ENCODE results near the gene SCN8A. TPM values are rescaled to one million over a fixed set of nuclear protein-coding genes. Genes with fewer than 3 reads are reported as not detected.
"Not testable (repeated sequence)": the region's sequence is repeated elsewhere in the genome, so short reads cannot be mapped to it uniquely, and the experiment has no call there.

The SCN8A gene
- polyA plus RNA-seq, 1 donor: 0.25 TPM

GRCh38 chr12:51773145-51773869 lies 182.3 kb downstream of the SCN8A start:
- no peak for DNase-seq

GRCh38 chr12:51774933-51775332 lies 183.9 kb downstream of the SCN8A start:
- no peak for DNase-seq

GRCh38 chr12:51777457-51777856 lies 186.4 kb downstream of the SCN8A start:
- DNase-seq: no peak

GRCh38 chr12:51777973-51778372 lies 186.9 kb downstream of the SCN8A start:
- no peak for DNase-seq

GRCh38 chr12:51779876-51780275 lies 188.8 kb downstream of the SCN8A start:
- no peak for DNase-seq

GRCh38 chr12:51784688-51785087 lies 193.7 kb downstream of the SCN8A start:
- DNase-seq: no peak

GRCh38 chr12:51785906-51786305 lies 194.9 kb downstream of the SCN8A start:
- DNase-seq: no peak

GRCh38 chr12:51788876-51789275 lies 197.8 kb downstream of the SCN8A start:
- no peak for DNase-seq

GRCh38 chr12:51792417-51792816 lies 201.4 kb downstream of the SCN8A start:
- DNase-seq: no peak

GRCh38 chr12:51793201-51793600 lies 202.2 kb downstream of the SCN8A start:
- DNase-seq: no peak

GRCh38 chr12:51797301-51797700 lies 206.3 kb downstream of the SCN8A start:
- DNase-seq: no peak

- not testable (repeated sequence) for DNase-seq
Observed at GRCh38 chr12:51798051-51798450, 207.0 kb downstream of the SCN8A start.

GRCh38 chr12:51798501-51798900 lies 207.5 kb downstream of the SCN8A start:
- DNase-seq: no peak

- no peak for DNase-seq
Observed at GRCh38 chr12:51801027-51801426, 210.0 kb downstream of the SCN8A start.

GRCh38 chr12:51806896-51807295 lies 215.9 kb downstream of the SCN8A start:
- no peak for DNase-seq

GRCh38 chr12:51809193-51809592 lies 218.2 kb downstream of the SCN8A start:
- DNase-seq: no peak

GRCh38 chr12:51811203-51812202 lies 220.5 kb downstream of the SCN8A start:
- no peak for DNase-seq

- DNase-seq: no peak
Observed at GRCh38 chr12:51812871-51813270, 221.8 kb downstream of the SCN8A start.

GRCh38 chr12:51813931-51814310 lies 222.9 kb downstream of the SCN8A start:
- no peak for DNase-seq

- peak; percentile 86 for DNase-seq
Observed at GRCh38 chr12:51814311-51815088, 223.5 kb downstream of the SCN8A start.

- no peak for DNase-seq
Observed at GRCh38 chr12:51815571-51815970, 224.5 kb downstream of the SCN8A start.

- DNase-seq: no peak
Observed at GRCh38 chr12:51817027-51817953, 226.3 kb downstream of the SCN8A start.

Measured in hindlimb muscle (tissue), 1 donor.